DMS79 (cell line): ENCODE measurements around the gene KANK3.
"Not testable (repeated sequence)": the region's sequence is repeated elsewhere in the genome, so short reads cannot be mapped to it uniquely, and the experiment has no call there.

ENCODE experiments used
- DNase-seq: peaks from one replicate; lab custom pipeline; 2025; lab: John Stamatoyannopoulos, UW

The KANK3 gene

DNA sequence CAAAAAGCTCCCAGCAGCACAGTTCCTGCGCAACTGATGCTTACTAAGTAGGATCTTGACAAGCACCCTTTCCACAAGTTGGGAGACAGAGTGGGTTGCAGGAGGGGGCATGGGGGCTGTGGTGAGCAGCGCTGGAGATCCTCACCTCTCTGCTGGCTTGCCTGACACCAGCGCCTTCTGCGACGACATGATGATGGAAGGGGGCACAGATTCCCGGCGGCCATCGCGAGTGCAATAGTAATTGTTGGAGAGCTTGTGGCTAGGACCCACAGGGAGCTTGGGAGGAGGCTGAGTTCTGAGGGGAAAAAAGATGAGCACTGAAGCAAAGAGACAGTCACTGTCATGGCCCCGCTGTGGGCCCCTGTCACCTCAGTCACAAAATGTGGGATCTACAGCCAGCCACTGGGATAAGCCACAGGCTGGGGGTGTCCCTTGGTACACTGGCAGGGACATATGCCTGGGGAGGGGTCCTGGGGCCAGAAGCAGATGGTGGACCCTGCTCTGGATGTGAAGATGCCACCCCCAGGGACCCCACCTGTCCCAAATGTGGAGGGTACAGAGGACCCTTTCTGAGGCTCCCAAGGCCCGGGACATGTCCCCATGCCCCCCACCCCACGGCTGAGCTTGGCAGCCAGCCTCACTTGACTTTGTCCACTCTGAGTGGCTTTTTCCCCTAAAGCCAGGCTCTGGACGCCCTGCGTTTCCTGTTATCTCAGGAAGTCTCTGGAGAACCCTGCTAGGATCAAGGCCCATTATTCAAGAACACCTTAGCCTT lies 26.5 kb downstream of the KANK3 start:
- no peak for DNase-seq

DNA sequence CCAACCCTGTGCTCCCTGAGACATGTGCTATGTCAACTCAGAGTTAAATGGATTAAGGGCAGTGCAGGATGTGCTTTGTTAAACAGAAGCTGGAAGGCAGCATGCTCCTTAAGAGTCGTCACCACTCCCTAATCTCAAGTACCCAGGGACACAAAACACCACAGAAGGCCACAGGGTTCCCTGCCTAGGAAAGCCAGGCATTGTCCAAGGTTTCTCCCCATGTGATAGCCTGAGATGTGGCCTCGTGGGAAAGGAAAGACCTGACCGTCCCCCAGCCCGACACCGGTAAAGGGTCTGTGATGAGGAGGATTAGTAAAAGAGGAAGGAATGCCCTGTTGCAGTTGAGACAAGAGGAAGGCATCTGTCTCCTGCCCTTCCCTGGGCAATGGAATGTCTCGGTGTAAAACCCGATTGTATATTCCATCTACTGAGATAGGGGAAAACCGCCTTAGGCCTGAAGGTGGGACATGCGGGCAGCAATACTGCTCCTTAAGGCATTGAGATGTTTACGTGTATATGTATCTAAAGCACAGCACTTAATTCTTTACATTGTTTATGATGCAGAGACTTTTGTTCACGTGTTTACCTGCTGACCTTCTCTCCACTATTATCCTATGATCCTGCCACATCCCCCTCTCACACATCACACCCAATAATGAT lies 28.0 kb downstream of the KANK3 start:
- not testable (repeated sequence) for DNase-seq

DNA sequence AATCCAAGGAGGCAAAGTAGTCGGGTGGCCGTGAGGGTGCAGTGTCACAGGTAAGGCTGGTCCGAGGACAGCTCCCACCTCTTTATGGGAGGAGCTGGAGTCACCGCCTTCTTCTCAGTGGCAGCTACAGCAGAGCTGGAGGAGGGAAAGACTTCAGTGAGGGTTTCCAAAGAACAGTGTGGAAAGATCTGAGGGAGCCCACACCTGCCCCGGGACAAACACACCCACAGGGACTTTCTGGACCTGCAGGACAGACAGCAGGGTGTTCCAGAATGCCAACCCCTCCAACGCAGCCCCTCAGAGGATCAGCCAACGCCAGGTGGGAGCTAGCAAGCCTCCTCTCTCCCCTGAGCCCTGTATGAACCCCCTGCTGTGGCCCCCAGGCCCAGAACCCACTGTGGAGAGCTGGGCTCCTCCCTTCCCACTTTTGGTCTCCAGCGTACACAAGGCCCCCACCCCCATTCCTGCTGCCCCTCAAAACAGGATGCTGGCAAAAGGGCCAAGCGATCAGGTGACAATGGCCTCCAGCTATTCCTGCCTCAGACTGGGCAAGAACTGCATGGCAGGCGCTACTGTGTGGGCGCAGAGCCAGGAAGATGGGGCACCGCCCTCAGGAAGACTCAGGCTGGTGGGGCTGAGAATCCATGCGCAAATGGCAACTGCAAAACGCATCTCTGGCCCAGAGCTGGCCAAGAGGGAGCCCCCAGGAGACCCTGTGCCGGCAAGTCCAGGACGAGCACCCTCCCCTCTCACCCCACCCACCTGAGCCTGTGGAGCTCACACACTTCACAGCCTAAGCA lies 31.4 kb downstream of the KANK3 start:
- DNase-seq = no peak

DNA sequence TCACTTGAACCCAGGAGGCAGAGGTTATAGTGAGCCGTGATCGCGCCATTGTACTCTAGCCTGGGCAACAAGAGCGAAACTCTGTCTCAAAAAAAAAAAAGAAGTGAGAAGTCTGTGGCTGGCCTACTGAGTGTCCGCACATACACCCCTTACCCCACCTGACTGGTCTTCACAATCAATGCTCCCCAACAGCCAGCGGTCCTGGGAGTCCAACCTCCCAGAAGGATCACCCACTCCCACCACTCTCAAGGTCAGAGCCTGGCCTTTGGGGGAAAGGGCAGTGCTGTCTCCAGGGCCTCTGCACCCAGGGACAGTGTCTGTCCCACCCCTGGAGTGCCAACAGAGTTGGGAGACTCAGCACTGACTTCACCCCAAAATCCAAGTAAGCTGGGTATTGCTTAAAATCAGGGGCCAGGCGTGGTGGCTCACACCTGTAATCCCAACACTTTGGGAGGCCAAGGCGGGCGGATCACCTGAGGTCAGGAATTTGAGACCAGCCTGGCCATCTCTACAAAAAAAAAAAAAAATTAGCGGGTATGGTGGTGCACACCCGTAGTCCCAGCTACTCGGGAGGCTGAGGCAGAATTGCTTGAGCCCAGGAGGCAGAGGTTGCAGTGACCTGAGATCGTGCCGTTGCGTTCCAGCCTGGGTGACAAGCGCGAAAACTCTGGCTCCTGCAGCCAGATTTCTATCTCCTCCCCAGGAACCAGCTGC lies 32.6 kb downstream of the KANK3 start:
- DNase-seq = no peak

DNA sequence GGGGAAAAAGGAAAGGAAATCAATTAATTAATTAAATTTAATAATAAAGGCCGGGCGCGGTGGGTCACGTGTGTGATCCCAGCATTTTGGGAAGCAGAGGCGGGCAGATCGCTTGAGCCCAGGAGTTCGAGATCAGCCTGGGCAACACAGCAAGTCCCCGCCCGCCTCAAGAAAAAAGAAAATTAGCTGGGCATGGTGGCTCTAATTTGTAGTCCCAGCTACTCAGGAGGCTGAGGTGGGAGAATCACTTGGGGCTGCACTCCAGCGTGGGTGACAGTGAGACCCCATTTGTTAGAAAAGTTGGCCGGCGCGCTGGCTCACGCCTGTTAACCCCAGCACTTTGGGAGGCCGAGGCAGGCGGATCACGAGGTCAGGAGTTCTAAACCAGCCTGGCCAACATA lies 34.2 kb downstream of the KANK3 start:
- no peak for DNase-seq

DNA sequence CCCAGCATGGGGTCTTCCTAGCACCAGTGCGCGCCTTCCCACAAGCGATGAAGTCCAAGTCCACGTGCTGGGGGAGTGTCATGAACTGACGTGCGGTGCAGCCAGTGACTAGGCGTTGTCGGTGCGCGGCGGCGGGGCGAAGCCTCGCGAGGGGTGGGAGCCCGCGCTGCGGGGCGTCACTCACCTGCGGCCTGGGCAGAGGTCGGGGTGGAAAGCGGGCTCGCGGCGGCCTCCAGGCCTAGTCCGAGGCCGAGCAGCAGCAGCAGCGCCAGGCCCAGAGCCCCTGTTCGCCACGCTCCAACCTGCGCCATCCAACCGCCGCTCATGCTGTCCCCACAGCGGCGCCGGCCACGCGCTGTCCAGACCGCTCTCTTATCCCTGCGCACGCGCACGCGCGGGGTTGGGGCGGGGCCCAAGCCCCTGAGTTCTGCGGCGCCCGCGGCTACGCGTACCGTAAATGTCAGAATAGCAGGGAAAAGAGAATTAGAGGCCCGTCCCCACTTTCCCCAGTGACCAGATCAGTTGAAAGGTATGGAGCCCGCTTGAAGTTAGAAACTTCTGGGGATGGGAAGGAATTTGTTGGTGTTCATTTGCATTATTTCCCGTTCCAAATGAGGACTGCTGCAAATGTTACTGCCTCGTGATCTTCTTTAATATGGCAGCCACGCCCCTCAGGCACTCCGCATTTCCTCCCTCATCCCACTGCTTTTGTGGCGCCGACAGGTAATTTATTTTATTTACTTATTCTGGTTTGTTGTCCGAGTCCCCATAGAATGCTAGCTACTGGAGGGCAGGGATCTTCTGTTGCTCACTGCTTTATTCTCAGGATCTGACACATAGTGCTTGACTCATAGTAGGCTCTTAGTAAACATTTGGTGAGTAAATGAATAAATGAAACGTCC lies 34.8 kb downstream of the KANK3 start, which contains the start of gene CD320:
Gene CD320, minus strand, starts transcription at position 394 of the 902 bp plus-strand sequence. Its CDS starts 68 bp downstream, at position 326.
- peak; percentile 77 for DNase-seq

DNA sequence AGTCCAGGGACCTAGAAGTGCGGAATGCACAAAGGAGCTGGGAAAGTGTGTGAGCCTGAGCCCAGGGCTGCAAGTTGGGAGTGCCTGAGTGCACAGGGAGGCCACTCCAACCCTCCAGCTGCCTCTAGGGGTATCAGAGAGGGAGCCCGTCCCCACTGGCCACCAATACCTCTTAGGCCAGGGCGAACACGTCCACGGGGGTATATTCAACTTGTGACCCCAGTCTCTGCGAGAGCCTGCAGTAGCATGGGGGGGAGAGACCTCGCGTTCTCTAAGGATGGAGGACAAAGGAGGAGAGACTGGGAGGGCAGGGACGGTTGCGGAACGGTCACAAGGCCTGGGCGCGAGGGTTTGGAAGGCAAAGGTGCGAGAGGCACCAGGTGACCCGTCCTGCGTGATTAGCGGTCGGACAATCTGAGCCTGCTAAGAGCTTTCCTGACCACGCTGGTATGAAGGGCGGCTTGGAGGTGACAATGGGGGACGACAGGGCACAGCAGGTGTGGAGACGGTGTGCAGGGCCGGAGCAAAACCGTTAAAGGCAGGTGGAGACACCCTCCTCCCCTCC lies 35.6 kb downstream of the KANK3 start:
- no peak for DNase-seq

DNA sequence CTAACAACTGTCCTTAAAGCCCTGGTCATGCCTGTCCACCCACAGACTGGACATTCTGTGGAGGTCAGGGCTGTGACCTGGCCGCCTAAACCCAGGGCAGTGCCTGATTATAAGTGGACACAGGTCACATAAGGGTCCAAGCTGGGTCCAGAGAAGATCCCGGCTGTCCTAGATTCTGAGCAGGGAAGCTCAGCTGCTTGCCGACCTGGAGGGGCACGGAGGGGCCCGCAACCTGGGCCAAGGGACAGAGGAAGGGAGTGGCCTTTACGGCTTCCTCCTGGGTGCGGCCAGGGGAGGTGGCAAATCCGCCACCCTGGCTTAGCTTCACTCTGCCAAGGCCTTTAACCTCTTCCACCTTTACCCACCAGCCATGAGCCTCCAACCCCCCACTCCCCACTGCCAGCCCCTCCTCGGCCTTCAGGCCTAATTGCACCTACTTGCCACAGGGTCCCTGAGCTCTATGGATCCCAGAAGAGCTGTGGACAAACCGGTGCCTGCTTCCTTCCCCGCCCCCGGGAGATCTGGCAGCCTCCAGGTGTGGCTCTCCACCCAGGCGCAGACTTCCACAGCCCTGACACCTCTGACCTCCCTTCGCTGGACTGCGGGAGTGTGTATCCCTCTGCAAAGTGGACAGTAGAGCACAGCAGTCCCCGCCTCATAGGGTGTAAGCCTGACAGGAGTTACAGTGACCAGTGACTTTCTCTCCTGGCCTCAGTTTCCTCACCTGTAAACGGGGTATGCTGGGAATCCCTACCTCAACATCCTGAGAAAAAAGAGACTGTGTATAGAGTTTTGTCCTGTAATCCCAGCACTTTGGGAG lies 36.6 kb downstream of the KANK3 start:
- no peak for DNase-seq

DNA sequence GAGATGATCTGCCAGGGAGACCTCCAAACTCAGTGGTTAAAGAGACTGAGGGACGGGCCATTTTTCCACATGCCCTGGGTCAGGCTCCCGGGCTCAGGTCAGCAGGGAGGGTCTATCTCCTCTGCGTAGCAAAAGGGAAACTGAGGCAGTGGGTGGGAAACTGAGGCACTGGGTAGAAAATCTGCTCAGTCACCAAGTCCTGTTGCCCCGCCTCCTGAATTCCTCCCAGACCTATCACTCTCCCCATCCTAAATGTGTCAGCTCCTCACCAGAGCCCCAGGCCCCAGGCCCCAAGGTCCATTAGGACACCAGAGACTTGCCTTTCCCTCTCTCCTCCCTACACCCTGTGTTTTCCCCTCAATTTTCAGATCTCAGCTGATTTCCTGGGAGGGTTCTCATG lies 37.3 kb downstream of the KANK3 start:
- no peak for DNase-seq

DNA sequence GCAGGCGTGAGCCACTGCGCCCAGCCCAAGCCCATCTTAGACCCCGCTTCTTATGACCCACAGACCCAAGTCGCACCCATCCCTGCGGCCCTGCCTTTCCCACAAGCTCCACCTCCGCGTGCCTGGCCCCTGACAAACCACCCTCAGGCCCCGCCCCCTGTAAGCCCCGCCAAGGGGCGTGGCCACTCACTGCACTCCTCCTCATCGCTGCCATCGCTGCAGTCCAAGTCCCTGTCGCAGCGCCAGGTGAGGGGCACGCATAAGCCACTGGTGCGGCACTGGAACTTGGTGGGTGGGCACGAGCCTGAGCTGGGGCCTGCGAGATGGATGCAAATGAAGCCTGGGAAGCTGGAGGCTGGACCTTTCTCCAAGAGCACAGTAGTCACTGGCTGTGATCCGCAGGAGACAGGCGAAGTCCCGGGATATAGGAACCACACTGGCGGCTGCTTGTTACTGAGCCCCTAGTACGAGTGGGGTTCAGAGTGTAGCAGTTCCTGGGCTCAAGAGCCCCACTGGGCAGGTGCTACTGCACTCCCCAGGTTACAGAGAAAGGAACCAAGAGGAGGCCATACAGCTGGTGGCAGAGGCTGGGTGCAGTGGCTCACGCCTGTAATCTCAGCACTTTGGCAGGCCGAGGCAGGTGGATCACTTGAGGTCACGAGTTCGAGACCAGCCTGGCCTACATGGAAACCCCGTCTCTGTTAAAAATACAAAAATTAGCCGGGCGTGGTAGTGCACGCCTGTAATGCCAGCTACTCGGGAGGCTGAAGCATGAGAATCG lies 38.0 kb downstream of the KANK3 start:
- DNase-seq = no peak

DNA sequence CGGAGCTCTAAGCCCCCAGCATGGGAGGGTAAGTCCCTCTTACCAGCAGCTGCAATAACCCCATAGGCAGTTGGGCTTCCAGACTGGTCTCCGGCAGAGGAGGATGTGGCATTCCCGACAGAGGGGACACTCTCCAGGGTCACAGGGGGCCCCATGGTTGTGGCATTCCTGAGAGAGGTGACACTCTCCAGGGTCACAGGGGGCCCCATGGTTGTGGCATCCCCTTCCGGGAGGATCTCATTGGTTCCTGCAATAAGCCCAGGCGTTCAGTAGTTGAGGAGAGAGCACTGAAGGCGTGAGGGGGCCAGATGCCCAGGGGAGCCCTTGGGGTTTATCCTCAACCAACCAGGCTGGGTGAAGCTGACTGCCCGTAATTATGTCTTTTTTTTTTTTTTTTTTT lies 40.3 kb downstream of the KANK3 start:
- no peak for DNase-seq

DNA sequence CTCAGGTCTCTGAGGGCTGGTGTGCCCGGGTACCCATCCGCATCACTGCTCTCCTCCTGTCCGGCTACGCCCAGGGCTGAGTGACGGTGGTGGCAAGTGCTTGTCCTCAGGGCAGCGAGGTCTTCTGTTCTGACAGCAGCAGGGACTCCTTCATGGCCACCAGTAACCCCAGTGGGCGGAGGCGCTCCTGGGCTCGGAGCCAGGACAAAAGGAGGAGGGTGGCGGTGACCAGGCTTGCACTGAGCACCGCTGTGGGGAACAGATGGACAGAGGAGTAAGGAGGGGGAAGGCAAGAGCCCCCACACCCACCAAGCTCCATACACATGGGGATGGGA lies 40.7 kb downstream of the KANK3 start:
- no peak for DNase-seq

DNA sequence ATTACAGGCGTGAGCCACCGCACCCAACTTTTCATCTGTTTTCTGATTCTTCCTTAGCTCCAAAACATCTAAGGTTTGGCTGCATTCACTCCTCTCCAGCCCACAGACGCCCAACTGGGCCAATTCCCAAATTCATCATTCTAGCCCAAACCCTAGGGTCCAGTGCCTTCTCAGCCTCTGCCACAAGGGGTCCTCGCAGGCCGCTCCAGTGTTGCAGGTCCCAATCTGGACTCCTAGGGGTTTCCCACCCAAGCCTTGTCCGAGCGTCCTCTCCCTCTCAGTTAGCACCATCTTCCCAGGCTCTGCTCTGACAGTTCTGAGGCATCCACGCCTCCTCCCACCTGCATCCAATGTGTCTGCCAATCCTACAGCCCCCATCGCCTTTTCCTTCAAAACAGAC lies 51.7 kb downstream of the KANK3 start:
- not testable (repeated sequence) for DNase-seq

DNA sequence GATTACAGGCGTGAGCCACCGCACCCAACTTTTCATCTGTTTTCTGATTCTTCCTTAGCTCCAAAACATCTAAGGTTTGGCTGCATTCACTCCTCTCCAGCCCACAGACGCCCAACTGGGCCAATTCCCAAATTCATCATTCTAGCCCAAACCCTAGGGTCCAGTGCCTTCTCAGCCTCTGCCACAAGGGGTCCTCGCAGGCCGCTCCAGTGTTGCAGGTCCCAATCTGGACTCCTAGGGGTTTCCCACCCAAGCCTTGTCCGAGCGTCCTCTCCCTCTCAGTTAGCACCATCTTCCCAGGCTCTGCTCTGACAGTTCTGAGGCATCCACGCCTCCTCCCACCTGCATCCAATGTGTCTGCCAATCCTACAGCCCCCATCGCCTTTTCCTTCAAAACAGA lies 66.6 kb downstream of the KANK3 start:
- not testable (repeated sequence) for DNase-seq
